ENCODE measurements around the gene SLC25A23. TPM values are rescaled to one million over a fixed set of nuclear protein-coding genes. Genes with fewer than 3 reads are reported as not detected.
A peak's percentile ranks its signal among the peaks of the same experiment; 100 is the strongest.

The SLC25A23 gene
- total RNA-seq, 1 donor from 2014 or later, result 41.8 TPM

DNA sequence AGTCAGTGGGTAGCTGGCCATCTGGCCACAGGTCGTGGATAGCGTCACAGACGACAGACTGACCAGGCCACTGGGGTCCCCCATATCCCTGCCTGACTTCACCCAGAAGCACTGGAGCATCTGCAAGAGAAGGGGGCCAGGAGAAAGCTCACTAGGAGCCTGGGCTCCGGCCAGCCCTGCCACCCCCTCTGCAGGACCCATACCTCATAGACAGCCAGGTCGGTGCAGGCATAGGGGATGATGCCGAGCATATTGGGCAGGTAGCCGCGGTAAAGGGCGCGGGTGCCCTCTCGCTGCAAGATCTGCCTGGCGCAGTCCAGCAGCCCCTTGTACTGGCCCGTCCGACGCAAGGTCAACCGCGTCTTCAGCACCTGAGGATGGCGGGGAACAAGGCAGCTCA is 32.5 kb downstream of the SLC25A23 start:
- no peak overlapping the region for H3K27ac ChIP-seq (ENCODE audit: low read depth, low read length)
- H3K4me3 Mint-ChIP-seq (ENCODE audit: unreplicated experiment), result no peak overlapping the region
- peaks cover 11% of the 10 kb centered on the region for H3K4me1 ChIP-seq (ENCODE audit: insufficient read depth, low read length)
- TF ChIP-seq EZH2 (IDR thresholded peaks at IDR 0.05; ENCODE audit: insufficient read depth, low read length), result no peak
- TF ChIP-seq, protein P1, sequence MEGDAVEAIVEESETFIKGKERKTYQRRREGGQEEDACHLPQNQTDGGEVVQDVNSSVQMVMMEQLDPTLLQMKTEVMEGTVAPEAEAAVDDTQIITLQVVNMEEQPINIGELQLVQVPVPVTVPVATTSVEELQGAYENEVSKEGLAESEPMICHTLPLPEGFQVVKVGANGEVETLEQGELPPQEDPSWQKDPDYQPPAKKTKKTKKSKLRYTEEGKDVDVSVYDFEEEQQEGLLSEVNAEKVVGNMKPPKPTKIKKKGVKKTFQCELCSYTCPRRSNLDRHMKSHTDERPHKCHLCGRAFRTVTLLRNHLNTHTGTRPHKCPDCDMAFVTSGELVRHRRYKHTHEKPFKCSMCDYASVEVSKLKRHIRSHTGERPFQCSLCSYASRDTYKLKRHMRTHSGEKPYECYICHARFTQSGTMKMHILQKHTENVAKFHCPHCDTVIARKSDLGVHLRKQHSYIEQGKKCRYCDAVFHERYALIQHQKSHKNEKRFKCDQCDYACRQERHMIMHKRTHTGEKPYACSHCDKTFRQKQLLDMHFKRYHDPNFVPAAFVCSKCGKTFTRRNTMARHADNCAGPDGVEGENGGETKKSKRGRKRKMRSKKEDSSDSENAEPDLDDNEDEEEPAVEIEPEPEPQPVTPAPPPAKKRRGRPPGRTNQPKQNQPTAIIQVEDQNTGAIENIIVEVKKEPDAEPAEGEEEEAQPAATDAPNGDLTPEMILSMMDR (IDR thresholded peaks at IDR 0.05; ENCODE audit: insufficient read depth, low read depth, low read length), result no peak
- H2AFZ ChIP-seq (ENCODE audit: low read depth, low read length), result no peak overlapping the region
- H4K20me1 ChIP-seq (ENCODE audit: insufficient read depth, low read length), result peaks cover 20% of the 10 kb centered on the region
- FAIRE-seq (no peak), DNase-seq (ENCODE audit: low read depth) (no peak)
- no peak overlapping the region for H3K4me2 ChIP-seq (ENCODE audit: low read length)
- H3K27me3 ChIP-seq (ENCODE audit: insufficient read depth, low read length), result no peaks in the 10 kb centered on the region
- H3K36me3 ChIP-seq (ENCODE audit: insufficient read depth, low read length), result peaks cover 5% of the 10 kb centered on the region
- H3K4me1 Mint-ChIP-seq (ENCODE audit: low read depth, unreplicated experiment), result peaks cover 7% of the 10 kb centered on the region
- H3K9me3 ChIP-seq (ENCODE audit: insufficient read depth, low read depth, low read length), result peaks cover 4% of the 10 kb centered on the region
- H3K36me3 Mint-ChIP-seq (ENCODE audit: low read depth, unreplicated experiment), result no peaks in the 10 kb centered on the region
- no peak overlapping the region for H3K4me3 ChIP-seq (ENCODE audit: insufficient read depth, low read depth, low read length)
- H3K9ac ChIP-seq (ENCODE audit: low read length), result no peak overlapping the region
- peaks cover 5% of the 10 kb centered on the region for H3K9me3 Mint-ChIP-seq (ENCODE audit: unreplicated experiment)
- no peaks in the 10 kb centered on the region for H3K27me3 Mint-ChIP-seq (ENCODE audit: low read depth, unreplicated experiment)
- peaks cover 20% of the 10 kb centered on the region for H3K79me2 ChIP-seq (ENCODE audit: insufficient read depth, low read length)
- no peak overlapping the region for H3K27ac Mint-ChIP-seq (ENCODE audit: unreplicated experiment)

DNA sequence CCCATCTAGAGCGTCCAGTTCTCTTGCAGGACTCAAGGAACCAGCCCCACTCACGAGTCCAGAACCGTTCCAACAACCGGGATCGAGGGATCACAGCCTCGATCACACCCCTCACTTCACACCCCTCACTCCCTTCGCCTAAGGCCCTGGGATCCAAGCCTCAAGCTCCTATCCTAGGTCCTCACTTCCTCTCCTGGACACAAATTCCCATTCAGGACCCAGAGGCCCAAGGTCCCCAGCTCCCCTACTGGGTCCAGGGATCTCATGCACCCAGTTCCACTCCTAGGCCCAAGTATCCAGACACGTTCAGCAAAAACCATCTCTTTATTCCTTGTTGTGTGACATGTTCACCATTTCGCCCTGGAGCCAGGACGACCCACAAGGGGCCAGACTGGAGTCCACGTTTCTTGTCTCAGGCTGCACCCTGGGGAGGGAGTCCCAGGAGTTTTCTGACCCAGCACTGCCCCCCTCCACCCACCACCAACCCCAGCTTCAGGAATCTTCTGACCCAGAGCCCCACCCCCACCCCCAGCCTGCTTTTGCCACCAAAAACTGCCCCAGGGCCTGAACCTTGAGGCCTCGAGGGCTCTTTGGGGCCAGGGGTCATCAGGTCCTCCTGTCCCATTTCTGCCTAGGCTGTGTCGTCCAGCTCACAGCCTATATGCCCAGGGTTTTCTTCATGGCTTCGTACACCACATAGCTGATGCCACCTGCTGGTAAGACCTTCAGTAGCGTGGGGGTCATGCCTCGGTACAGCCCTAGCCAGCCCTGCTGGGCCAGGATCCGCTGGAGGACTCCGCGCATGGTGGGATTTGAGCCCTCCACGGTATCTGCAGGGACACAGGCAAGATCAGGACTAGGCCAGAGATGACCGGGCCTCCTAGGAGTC is 33.6 kb downstream of the SLC25A23 start:
- FAIRE-seq (no peak), DNase-seq (ENCODE audit: low read depth) (no peak)
- H3K4me3 ChIP-seq (ENCODE audit: insufficient read depth, low read depth, low read length), result no peak overlapping the region
- H3K4me1 ChIP-seq (ENCODE audit: insufficient read depth, low read length), result peaks cover 11% of the 10 kb centered on the region
- no peak overlapping the region for H3K9ac ChIP-seq (ENCODE audit: low read length)
- Mint-ChIP-seq H3K4me1 (ENCODE audit: low read depth, unreplicated experiment) (peaks cover 10% of the 10 kb centered on the region), H3K36me3 (ENCODE audit: low read depth, unreplicated experiment) (no peaks in the 10 kb centered on the region), H3K27ac (ENCODE audit: unreplicated experiment) (peak overlapping the region; percentile 59), H3K9me3 (ENCODE audit: unreplicated experiment) (peaks cover 3% of the 10 kb centered on the region), H3K4me3 (ENCODE audit: unreplicated experiment) (peak overlapping the region; percentile 47), H3K27me3 (ENCODE audit: low read depth, unreplicated experiment) (no peaks in the 10 kb centered on the region)
- H3K4me2 ChIP-seq (ENCODE audit: low read length), result peak overlapping the region; percentile 1
- H4K20me1 ChIP-seq (ENCODE audit: insufficient read depth, low read length), result peaks cover 31% of the 10 kb centered on the region
- H2AFZ ChIP-seq (ENCODE audit: low read depth, low read length), result peak overlapping the region; percentile 75
- peaks cover 11% of the 10 kb centered on the region for H3K36me3 ChIP-seq (ENCODE audit: insufficient read depth, low read length)
- no peaks in the 10 kb centered on the region for H3K27me3 ChIP-seq (ENCODE audit: insufficient read depth, low read length)
- TF ChIP-seq EZH2 (IDR thresholded peaks at IDR 0.05; ENCODE audit: insufficient read depth, low read length), result no peak
- TF ChIP-seq, protein P1 (IDR thresholded peaks at IDR 0.05; ENCODE audit: insufficient read depth, low read depth, low read length), result no peak
- peaks cover 32% of the 10 kb centered on the region for H3K79me2 ChIP-seq (ENCODE audit: insufficient read depth, low read length)
- H3K27ac ChIP-seq (ENCODE audit: low read depth, low read length), result peak overlapping the region; percentile 51
- peaks cover 4% of the 10 kb centered on the region for H3K9me3 ChIP-seq (ENCODE audit: insufficient read depth, low read depth, low read length)

Data from astrocyte (in vitro differentiated cells and primary cell).